Renal cortical epithelial cell (primary cell): ENCODE results near the gene RHOT1. TPM values are rescaled to one million over a fixed set of nuclear protein-coding genes. Genes with fewer than 3 reads are reported as not detected.
A peak's percentile ranks its signal among the peaks of the same experiment; 100 is the strongest.
"Not testable (repeated sequence)": the region's sequence is repeated elsewhere in the genome, so short reads cannot be mapped to it uniquely, and the experiment has no call there.

Experiments
- DNase-seq: peaks from one replicate; pipeline ENCODE4 v3.0.0-alpha.2; 2011; ENCODE audit warnings: low read depth
- total RNA-seq: library from RNA; depleted of rRNA; stranded (reverse); fragments of >200 nt; gene quantifications from 2 replicates; pipeline ENCODE4 v1.2.3, GENCODE V29; 2014

The RHOT1 gene
- total RNA-seq: 30.2 and 62.3 TPM in 2 replicates

DNA sequence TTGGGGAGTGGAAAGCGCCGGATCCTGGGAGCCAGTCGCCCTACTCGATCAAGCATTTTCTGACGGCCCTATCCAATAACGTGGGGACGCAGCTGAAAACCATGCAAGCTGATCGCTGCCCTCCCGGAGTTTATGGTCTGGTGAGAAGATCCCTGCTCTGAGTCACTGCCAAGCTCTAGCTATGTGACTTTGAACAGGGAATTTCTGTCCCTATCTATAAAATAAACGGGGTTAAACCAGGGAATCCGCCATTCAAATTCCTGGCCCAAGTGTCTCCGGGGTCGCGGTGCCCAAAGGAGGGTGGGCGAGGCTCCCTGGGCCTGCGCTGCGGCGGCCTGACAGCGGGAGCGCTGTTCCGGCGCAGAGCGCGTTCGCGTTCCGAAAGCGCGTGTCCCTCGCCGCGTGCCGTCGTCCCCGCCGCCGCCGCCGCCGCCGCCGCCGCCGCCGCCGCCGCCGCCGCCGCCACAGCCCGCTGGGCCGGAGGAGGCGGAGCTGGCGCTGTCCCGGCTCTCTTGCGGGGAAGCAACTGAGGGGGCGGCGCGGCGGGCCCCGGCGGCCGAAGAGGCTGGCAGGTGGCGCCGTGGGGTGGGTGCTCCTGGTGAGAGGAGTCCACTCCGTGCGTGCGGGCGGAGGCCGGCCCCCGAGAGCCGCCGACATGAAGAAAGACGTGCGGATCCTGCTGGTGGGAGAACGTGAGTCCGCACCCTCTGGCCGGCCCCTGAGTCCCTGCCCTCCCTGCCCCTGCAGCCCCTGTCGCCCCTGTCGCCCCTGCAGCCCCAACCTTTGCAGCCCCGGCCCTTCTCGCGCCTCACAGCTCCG lies at the start of gene RHOT1:
Gene RHOT1, plus strand, starts transcription at position 465 of the 819 bp plus-strand sequence. Its CDS starts 191 bp downstream, at position 656.
- peak; percentile 89 for DNase-seq

DNA sequence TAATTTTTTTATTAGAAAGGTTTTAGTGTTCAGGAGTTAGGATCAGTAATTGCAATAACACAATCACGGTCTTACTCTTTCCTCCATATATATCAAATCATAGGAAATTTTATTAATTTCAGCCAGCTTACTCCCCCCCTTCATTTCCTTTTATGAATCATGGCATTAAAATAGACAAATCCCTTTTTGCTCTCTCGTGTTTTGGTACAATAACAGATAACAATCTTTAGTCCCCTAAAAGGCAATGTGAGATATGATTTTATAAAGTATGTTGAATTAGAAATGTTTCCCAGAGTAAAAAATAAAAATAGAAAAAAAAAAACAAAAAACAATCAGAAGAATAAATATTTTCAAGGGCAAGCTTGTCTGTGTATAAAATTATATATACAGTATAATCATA lies 42.6 kb upstream of the RHOT1 start:
- DNase-seq: no peak

DNA sequence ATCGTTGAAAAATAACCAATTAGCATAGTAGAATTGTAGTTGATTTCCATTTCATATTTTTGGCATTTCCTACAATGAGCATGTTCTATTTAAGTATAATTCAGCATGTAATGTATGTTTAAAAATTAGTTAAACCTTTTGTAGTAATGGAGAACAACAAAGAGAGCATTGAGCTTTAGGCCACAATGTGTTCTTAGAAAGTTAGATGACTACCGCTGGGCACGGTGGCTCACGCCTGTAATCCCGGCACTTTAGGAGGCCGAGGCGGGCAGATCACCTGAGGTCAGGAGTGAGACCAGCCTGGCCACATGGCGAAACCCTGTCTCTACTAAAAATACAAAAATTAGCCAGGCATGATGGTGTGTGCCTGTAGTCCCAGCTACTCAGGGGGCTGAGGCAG lies 42.0 kb upstream of the RHOT1 start:
- not testable (repeated sequence) for DNase-seq

DNA sequence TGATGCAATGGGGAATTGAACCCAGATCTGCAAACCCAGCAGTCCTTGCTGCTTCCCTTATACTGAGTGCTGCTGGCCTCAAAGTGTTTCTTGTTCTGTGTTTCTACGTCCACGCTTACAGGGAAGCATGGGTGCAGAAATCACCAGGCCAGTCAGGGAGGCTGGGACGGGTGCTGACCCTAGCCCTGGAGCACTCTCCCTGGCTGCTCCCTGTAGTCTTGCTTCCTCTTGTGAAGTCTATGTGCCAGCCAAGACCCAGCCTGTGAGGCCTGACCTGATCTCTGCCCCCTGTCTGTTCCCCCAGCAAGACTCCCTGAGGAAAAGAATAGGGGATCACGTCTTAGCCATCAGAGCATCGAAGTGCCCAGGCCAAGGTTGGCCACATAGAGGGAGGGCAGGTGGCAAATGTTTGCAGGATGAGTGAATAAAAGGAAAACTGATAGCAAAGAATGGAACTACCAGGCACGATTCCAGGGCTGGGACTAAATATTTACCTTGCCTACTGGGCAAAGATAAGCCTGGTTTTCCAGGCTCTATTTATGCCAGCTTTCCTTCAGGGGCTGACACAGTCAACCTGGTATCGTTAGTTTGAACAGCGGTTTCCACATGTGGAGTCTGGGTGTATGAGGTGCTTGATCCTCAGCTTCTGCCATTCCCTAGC lies 41.2 kb upstream of the RHOT1 start:
- no peak for DNase-seq

DNA sequence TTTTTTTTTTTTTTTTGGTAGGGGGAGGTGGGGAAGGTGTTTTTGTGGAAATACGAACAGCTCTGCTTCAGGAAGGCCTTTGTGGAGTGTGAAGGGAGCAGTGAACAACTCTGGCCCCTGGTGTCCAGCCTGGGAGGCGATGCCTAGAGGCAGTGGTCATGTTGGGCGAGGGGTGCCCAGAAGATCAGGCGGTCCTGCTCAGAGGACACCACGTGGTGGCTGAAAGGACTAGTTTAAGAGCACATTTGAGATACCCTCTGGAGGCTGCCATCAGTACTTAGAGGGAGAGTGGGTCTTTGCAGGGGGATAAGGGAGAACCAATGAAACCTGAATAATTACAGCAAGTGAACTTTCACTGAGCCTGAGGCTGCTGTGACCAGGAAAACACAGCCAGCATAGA lies 40.1 kb upstream of the RHOT1 start:
- no peak for DNase-seq

DNA sequence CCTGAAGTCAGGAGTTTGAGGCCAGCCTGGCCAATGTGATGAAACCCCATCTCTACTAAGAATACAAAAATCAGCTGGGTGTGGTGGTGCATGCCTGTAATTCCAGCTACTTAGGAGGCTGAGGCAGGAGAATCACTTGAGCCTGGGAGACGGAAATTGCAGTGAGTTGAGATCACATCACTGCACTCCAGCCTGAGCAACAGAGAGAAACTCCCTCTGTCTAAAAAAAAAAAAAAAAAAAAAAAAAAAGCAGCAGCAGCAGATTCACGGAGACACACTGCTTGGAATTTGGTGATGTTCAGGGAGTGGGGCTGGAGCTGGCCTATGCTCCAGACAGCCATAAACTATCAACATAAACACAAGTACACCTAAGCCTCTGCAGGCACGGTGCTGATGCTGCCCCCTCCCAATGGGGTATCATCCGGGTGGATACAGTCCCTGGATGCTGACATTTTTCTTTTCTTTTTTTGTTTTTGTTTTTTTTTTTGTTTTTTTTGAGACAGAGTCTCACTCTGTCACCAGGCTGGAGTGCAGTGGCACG lies 39.6 kb upstream of the RHOT1 start:
- no peak for DNase-seq

DNA sequence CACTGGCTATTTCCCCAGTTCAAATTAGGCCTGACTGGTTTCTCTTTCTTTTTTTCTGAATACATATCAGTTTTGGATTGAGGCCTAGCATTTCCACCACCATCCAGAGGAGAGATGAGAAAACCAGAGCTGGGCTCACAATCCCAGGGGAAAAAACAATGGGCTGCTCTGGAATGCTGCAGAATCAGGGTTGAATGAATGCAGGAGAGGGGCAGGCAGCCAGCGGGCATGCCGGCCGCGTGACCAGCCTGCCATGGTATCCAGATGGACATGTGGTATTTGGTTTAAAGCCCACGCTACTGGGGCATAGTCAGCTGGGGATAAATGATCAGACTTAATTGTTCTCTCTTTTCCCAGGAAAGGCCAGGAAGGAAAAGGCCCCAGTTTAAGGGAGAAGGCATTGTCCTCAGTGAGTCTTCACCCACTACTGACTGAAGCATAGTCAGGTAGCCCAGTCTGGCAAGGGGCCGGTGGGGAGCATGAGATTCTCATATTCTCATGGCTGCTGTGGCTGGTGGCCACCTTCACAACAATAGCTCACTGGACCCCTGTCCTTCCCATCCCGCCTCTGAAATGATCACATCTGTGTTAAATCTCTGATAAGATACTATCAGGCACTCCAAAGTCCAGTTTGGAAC lies 38.7 kb upstream of the RHOT1 start:
- peak; percentile 21 for DNase-seq

DNA sequence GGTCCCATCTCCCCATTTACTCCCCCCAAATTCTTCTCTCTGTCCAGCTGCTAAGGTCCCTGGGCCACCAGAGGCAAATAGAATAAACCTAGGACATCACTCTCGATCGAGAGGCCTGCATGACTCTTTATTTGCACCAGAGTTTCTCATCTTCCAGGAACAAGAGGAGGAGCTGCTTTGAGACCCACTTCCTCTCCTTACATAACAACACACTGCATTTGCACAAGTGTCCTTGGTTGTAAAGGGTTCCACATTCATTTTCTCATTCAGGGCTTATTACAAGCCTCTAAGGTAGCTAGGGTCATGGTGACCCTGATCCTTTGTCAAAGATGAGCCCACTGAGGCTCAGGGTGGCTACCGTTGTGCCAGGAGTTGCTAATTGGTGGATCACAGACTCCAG lies 38.1 kb upstream of the RHOT1 start:
- DNase-seq: no peak

DNA sequence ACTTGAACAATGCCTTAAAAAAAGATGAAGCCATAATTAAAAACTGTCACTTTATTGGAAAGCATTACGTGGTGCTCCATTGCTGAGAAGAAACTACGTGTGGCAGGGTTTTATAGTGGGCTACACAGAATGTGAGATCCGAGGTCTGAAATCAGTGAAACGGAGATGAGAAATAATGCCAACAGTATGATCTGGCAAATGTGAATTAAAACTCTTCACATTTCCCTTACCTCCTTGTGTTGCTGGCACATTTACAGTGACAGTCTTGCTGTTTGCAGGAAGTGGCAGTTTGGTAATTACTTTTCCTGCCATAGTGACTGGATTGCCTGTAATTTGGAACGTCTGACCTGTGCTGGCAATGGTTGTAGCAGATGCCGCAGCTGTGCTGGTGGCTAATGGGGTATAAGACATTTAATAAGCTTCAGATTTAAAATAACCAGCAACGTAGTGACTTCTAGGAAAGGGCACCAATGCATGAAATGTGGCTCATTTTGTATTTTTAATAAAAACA lies 35.8 kb upstream of the RHOT1 start:
- DNase-seq: not testable (repeated sequence)

DNA sequence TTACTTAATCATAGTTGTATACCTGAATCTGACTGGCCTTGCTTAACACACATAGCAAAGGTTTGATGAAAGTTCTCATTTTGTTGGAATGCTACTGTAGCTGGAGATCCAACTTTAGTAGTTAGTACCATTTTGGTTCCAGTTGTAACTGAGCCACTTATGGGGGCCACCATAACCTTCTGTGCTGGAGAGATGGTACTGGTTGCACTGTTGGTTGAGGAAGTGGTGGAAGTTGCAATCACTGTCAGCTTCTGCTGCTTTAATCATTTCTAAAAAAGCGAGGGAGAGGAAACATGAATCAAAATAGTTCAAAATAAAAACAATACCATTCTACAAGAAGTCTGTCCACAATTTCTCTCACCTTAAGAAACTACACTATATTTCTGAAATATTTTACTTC lies 35.1 kb upstream of the RHOT1 start:
- DNase-seq: not testable (repeated sequence)

DNA sequence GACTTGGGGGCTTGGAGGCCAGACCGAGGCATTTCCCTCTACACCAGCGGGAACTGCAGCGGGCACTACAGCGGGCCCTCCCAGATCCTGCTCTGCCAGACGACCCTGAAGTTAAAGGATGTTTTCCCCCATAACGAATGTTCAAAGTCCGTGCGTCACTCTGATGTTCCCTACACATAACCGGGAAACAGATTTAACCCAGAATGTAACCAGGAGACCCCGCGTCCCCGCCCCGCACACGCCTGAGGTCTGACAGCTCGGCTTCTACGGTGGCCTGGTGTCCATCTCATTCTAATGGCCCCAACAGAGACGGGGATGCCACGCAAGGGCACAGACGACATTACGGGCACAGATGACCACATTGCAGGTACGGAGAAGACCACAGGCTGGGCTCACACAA lies 31.7 kb upstream of the RHOT1 start:
- DNase-seq: no peak

DNA sequence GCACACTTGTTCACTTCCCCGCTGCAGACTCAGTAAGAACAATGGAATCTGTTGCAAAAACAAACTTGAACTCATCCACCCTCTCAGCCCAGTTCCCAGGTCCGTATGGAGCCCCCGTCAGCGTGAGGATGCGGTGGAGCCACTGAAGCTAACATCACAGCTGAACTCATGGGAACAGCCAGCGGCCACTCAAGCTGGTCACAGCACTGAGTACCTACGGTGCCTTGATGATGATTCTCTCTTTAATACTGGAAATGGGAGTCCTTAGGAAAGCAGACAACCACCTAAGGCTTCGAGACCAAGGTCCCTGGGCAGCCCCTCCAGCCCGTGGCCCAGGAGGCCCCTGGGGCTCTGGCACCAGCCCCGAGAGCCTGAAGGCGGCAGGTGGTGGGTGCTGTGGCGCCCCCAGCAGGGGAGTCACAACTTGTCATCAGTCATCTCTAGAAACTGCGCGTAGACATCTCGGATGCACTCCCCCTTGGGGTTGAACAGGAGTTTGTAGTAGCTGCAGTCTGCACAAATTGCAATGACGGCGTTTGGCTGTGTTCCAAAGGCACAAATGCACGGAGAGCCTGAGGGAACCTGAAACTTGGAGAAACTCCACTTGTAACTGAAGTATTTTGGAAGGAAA lies 31.0 kb upstream of the RHOT1 start:
- peak; percentile 34 for DNase-seq

DNA sequence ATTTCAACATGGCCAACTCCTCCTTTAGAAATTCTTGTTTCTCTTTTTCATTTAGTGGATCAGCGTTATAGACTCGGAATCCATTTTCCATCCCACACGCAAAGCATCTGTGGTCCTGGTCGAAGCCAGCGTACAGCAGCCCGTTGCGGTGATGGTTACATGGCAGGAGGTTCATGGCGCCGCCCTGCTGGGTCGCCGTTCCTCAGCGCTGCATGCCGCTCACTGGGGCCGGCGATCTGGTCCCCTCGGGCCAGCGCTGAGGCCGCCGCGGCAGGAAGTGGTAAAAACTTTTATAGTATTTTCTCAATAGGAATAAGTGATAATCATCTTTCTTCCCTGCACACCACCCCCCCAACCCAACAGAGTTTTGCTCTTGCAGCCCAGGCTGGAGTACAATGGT lies 29.9 kb upstream of the RHOT1 start:
- no peak for DNase-seq

DNA sequence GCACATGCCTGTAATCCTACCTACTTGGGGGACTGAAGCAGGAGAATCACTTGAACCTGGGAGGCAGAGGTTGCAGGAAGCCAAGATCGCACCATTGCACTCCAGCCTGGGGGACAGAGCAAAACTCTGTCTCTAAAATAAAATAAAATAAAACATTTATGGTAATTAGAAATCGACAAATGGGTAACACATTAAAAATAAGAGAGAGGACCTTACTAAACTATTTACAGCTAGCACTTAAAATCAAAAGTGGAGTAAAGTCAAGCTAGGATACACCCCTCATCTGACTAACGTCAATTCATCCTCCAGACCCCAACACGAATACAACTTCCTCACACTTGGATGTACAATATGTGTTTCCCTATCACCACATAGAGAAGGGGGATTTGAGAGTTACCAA lies 27.8 kb upstream of the RHOT1 start:
- DNase-seq: no peak

DNA sequence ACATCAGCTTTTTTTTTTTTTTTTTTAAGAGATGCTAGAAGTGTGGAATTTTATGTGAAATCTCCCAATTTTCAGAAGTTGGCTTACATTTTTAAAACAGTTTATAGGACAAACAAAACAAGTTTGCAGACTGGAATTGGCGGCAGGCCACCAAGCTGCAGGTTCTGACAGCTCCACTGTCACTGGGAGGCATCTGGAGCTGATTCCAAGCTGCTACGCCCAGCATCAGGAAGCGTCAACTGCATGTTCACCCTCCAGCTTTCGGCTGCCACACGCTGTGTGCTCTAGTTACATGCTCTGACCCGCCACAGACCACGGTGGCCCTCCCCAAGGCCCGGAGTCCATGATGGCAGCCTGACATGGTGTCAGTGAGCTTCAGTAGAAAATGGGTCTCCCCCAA lies 26.8 kb upstream of the RHOT1 start:
- not testable (repeated sequence) for DNase-seq

DNA sequence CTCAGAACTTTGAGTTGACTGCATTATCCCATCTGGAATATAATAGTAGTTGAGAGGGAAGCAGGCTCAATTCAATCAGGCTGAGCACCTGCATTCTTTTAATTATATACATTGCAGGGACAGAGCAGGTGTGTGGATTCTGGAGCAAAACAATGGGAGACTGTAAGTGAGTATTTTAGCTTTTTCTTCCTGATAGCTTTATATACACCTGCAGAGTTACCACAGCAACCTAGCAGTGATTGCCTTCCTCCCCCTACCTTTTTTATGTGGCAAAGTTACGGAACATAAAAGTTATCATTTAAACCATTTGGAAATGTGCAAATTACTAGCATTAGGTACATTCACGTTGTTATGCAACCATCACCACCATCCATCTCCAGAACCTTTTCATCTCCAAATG lies 25.4 kb upstream of the RHOT1 start:
- no peak for DNase-seq

DNA sequence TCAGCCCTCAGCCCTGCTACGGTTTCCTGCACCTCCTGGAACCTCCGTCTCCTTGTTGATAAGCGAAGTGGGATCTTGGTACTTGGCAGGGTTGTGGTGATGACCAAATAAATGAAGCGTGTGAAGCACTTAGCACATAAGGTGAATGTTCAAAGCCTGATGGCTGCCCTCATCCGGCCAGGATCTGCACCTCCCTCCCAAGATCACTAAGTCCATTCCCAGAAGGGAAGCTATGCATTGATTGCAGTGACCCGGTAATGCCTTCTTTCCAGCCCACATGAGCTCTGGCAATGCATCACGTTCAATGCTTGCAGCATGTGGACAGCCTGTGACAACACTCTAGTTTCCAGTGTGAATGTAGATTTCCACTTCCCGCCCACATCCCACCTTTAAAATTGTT lies 24.9 kb upstream of the RHOT1 start:
- DNase-seq: peak; percentile 33

DNA sequence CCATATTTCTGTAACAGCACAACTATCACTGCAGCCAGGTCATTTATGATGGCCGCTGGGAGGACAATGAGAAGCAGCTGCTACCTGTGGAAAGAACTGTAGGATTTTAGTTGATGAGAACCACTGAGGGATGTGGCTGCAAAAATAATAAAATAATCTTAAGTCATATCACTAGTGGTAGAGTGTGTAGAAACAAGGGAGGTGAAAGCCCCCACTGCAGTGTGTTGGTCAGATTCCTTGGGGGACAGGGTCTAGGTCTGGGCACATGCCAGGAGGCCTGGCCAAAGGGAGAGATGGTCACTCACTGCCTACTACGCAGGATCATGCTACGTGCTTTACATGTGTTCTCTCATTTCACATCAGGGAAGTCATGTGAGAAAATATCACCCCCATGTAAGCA lies 24.2 kb upstream of the RHOT1 start:
- not testable (repeated sequence) for DNase-seq

DNA sequence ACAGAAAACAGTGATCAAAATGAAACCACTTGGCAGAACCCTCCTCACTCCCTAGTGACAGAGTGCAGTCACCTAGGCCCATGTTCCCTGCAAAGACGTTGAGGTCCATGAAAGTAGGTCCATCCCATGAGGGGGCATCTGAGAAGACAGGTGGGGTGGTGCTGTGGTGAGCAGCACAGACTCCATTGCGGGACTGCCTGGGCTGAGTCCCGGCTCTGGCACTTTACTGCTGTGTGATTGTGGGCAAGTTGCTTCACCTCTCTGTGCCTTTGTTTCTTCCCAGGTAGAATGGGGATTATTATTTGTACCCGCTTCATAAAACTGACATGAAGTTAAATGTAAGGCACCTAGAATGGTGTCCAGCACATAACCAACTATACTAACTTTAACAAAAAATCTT lies 23.5 kb upstream of the RHOT1 start:
- no peak for DNase-seq

DNA sequence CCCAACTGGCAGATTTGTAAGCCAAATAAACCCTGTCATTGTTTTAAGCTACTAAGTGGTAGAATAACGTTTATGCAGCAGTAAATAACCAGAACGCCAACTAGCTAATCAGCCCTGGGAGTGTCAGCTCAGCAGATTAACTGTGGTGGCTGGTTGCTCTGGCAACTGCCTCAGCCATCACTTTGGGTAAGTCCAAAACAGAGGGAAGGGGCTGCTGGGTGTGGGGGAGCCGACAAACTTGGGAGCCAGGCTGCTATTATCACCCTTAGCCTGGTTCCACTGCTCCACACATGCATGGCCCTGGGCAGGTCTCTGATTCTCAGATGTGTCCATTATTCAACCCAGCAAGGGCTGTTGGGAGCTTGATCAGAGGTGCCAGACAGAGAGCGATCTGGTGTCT lies 22.2 kb upstream of the RHOT1 start:
- DNase-seq: no peak

DNA sequence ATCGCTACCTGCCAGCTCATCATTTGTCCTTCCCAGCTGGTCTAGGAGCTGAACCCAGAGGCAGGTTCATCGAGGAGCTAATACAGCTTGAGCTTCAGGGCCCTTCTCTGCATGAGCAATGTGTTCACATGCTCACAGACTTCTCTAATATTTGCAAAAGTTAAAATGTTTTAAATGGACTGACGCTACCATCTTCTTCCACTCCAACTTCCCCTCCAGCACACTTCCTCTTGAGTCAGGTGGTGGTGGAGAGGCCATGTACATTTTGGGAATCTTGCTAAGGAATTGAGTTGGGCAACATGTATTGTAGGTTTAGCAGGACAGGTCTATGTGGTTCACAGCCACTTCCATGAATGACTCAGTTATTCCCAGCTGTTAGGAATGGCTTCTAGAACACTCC lies 21.6 kb upstream of the RHOT1 start:
- DNase-seq: no peak

DNA sequence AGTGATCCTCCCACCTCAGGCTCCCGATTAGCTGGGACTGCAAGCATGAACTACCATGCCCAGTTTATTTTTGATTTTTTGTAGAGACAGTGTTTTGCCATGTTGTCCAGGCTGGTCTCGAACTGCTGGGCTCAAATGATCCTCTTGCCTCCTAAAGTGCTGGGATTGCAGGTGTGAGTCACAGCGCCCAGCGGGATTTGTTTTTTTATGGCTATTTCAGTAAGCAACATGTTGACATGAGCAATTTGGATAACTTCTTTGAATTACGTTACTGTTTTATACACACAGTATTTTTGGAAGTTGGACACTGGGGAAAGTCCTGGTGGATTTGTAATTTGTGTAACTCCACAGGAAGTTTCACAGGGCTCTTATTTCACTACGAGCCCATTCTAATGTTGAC lies 18.5 kb upstream of the RHOT1 start:
- no peak for DNase-seq
